WERI-Rb-1 (cell line): ENCODE results near the gene MAML3.

Experiments
- DNase-seq: peaks from one replicate; pipeline ENCODE4 v3.0.0-alpha.2; 2020
- H3K27ac ChIP-seq: fragments of 250-450 bp; sonication (Bioruptor Pico); 2 replicates; pipeline ENCODE4 v1.5.1; 2020; ENCODE audit warnings: mild to moderate bottlenecking, moderate library complexity
- H3K27me3 ChIP-seq: fragments of 250-450 bp; sonication (Bioruptor Pico); 2 replicates; pipeline ENCODE4 v1.5.1; 2021; ENCODE audit warnings: mild to moderate bottlenecking, low read depth, moderate library complexity; ENCODE audit not compliant: insufficient read depth, severe bottlenecking
- H3K36me3 ChIP-seq: fragments of 250-450 bp; sonication (Bioruptor Pico); 2 replicates; pipeline ENCODE4 v1.5.1; 2020; ENCODE audit warnings: mild to moderate bottlenecking, moderate library complexity
- H3K4me3 ChIP-seq: 2 replicates; pipeline ENCODE4 v1.5.1; 2011; ENCODE audit warnings: low read depth, mild to moderate bottlenecking, control low read depth, low read length
- H3K9me3 ChIP-seq: fragments of 250-450 bp; sonication (Bioruptor Pico); 2 replicates; pipeline ENCODE4 v1.5.1; 2021; ENCODE audit warnings: mild to moderate bottlenecking, moderate library complexity; ENCODE audit not compliant: severe bottlenecking
- TF ChIP-seq, protein P1 (sequence below): IDR thresholded peaks from 2 replicates; pipeline ENCODE4 v1.5.1; 2011; ENCODE audit warnings: low read depth, mild to moderate bottlenecking, control low read depth, inconsistent platforms, low read length

The MAML3 gene

DNA sequence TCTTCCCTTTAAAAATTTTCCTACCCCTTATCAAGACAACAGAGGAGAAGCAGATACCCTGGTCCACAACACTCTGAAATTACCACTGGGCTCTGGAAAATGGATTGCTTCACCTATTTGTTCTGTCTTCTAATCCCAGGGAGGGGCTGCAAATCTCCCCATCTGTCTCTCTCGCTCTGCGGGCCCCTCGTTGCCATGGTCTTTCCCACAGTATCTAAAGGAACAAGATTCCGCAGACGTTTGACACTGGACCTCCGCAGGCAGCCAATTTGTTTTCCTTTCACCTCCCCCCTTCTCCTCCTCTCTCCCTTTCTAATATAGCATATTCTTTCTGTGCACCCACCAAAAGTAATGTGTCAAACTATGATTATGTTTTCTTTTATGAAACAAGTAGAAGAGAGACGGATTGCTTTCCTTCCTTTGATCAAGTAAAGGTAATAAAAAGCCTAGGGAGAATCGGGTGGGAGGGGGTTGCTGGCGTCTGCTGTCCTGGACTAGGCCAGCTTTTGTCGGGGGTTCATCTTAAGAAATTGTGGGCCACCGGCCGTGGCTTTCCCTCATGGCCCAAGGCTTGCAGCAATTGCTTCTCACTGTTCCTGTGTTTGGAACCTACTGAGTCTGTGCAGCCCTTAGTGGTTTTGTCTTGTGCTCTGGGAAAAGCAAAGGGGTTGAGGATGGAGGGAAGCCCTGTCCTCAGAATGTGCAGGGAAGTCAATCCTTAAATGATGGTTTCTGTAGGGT lies 407.4 kb downstream of the MAML3 start:
- H3K4me3 ChIP-seq, result peak overlapping the region; percentile 47
- H3K27me3 ChIP-seq, result no peaks in the 10 kb centered on the region
- no peaks in the 10 kb centered on the region for H3K36me3 ChIP-seq
- H3K27ac ChIP-seq, result peak overlapping the region; percentile 82
- H3K9me3 ChIP-seq, result no peaks in the 10 kb centered on the region
- DNase-seq, result peak; percentile 95
- TF ChIP-seq, protein P1, sequence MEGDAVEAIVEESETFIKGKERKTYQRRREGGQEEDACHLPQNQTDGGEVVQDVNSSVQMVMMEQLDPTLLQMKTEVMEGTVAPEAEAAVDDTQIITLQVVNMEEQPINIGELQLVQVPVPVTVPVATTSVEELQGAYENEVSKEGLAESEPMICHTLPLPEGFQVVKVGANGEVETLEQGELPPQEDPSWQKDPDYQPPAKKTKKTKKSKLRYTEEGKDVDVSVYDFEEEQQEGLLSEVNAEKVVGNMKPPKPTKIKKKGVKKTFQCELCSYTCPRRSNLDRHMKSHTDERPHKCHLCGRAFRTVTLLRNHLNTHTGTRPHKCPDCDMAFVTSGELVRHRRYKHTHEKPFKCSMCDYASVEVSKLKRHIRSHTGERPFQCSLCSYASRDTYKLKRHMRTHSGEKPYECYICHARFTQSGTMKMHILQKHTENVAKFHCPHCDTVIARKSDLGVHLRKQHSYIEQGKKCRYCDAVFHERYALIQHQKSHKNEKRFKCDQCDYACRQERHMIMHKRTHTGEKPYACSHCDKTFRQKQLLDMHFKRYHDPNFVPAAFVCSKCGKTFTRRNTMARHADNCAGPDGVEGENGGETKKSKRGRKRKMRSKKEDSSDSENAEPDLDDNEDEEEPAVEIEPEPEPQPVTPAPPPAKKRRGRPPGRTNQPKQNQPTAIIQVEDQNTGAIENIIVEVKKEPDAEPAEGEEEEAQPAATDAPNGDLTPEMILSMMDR, result no peak

DNA sequence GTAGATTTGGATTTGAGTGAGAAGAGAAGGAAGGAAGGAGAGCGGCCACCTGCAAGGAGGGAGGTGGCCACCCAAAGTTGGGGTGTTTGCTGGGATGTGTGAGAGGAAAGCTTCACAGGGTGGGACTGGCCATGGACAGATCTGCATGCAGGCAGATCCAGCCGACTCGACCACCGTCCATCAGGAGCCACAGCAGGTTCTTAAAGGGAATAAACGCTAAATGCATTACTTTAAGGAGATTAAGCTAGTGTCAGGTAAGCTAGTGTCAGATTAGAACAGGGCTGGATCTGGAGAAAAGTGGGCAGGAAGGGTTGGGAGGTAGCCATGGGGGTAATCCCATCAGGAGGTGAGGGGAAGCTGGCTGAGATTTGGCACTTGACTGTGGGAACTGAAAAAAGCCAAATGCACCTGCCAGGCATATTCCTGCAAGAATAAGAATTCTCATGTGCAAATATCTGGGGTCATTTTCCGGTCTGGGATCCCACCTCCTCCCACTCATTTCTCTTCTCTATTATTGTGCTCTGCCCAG lies 408.8 kb downstream of the MAML3 start:
- no peaks in the 10 kb centered on the region for H3K9me3 ChIP-seq
- peak overlapping the region; percentile 9 for H3K4me3 ChIP-seq
- TF ChIP-seq, protein P1, result no peak
- H3K27ac ChIP-seq, result peak overlapping the region; percentile 82
- H3K27me3 ChIP-seq, result no peaks in the 10 kb centered on the region
- DNase-seq, result peak; percentile 90
- H3K36me3 ChIP-seq, result no peaks in the 10 kb centered on the region

- TF ChIP-seq, protein P1, result no peak
- no peak for DNase-seq
- Histone ChIP-seq H3K4me3 (no peak overlapping the region; the same call in 1 of the 2 replicates), H3K27ac (peak overlapping the region; percentile 82), H3K27me3 (no peaks in the 10 kb centered on the region), H3K36me3 (no peaks in the 10 kb centered on the region), H3K9me3 (no peaks in the 10 kb centered on the region)
These were observed 409.8 kb downstream of the MAML3 start for GRCh38 chr4:139744232-139744631.

DNA sequence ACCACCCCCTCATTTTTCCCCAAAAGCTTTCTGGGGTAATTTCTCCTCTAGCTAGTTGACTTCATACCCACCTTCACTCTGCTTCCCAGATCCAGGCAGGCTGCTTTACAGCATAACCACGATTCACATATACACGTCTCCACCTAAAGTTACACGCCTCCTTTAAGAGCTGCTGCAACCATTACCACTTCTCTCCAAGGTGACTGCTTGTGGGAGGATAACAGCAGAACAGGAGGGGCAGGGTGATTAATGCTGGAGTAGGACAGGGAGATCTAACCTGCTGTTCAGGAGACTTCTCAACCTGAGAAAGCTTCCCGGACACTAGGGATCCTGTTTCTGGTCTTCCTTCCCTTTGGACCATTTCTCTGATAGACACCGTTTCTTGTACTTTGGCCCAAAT lies 411.0 kb downstream of the MAML3 start:
- Histone ChIP-seq H3K4me3 (no peak overlapping the region), H3K36me3 (no peaks in the 10 kb centered on the region), H3K27ac (peak overlapping the region; percentile 82), H3K9me3 (no peaks in the 10 kb centered on the region), H3K27me3 (no peaks in the 10 kb centered on the region)
- no peak for DNase-seq
- TF ChIP-seq, protein P1, result no peak

DNA sequence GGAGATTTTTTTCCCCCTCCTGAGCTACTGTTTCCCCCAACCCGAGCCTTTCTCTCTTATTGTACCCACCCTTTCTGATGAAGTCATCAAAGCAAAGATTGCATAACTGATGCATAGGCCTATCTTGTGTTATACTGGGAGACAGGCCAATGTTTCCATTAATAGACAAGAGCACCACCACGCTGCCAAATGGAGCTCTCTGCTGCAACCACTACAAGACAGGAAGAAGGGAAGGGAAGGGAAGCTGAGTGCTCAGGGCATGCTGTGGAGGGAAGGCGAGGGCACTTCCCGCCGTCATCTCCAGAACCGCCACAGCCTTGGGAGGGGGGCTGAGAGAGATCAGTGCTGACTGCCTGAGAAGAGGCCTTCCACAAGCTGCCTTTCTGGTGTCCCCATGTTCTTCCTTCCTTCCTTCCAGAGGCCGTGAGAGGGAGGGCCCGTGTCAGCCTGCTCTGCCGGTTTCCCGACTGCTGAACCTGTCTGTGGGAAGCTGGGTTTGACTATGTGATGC lies 413.4 kb downstream of the MAML3 start:
- TF ChIP-seq, protein P1, result no peak
- Histone ChIP-seq H3K4me3 (no peak overlapping the region), H3K27ac (no peak overlapping the region), H3K36me3 (no peaks in the 10 kb centered on the region), H3K27me3 (no peaks in the 10 kb centered on the region), H3K9me3 (no peaks in the 10 kb centered on the region)
- DNase-seq, result no peak
